Measurements from ENCODE around the gene SLC6A18. TPM values are rescaled to one million over a fixed set of nuclear protein-coding genes. Genes with fewer than 3 reads are reported as not detected.

The SLC6A18 gene
- total RNA-seq, 1 donor from 2014 or later = not detected

GRCh38 chr5:1253456-1254105, 28.4 kb downstream of the SLC6A18 start:
- H3K27me3 ChIP-seq = no peaks in the 10 kb centered on the region

GRCh38 chr5:1254196-1254595, 29.0 kb downstream of the SLC6A18 start:
- no peak overlapping the region for H3K4me3 ChIP-seq
- no peaks in the 10 kb centered on the region for H3K27me3 ChIP-seq
- DNase-seq (ENCODE audit: extremely low spot score in 2 of 2) = no peak
- H3K9me3 ChIP-seq = no peaks in the 10 kb centered on the region
- no peak overlapping the region for H3K27ac ChIP-seq
- intact Hi-C loops (cut with DNase I) = no loop called here
- H3K4me1 ChIP-seq = no peaks in the 10 kb centered on the region
- H3K36me3 ChIP-seq = no peaks in the 10 kb centered on the region
- no peak for TF ChIP-seq CTCF (IDR thresholded peaks at IDR 0.05)
- TF ChIP-seq POLR2A (IDR thresholded peaks at IDR 0.05) = no peak
- no peak for TF ChIP-seq POLR2AphosphoS5 (IDR thresholded peaks at IDR 0.05; ENCODE audit: insufficient read depth in 1 of 2, low read depth in 1 of 2)

More at GRCh38 chr5:1253456-1254105, 28.4 kb downstream of the SLC6A18 start:
- H3K9me3 ChIP-seq = no peaks in the 10 kb centered on the region
- H3K4me3 ChIP-seq = no peak overlapping the region
- no peak overlapping the region for H3K27ac ChIP-seq
- H3K4me1 ChIP-seq = no peaks in the 10 kb centered on the region
- intact Hi-C loops (cut with DNase I) = no loop called here
- DNase-seq (ENCODE audit: extremely low spot score in 2 of 2) = no peak
- no peak for TF ChIP-seq POLR2AphosphoS5 (IDR thresholded peaks at IDR 0.05; ENCODE audit: insufficient read depth in 1 of 2, low read depth in 1 of 2)
- TF ChIP-seq CTCF (IDR thresholded peaks at IDR 0.05) = no peak
- no peak for TF ChIP-seq POLR2A (IDR thresholded peaks at IDR 0.05)
- no peaks in the 10 kb centered on the region for H3K36me3 ChIP-seq

DNA sequence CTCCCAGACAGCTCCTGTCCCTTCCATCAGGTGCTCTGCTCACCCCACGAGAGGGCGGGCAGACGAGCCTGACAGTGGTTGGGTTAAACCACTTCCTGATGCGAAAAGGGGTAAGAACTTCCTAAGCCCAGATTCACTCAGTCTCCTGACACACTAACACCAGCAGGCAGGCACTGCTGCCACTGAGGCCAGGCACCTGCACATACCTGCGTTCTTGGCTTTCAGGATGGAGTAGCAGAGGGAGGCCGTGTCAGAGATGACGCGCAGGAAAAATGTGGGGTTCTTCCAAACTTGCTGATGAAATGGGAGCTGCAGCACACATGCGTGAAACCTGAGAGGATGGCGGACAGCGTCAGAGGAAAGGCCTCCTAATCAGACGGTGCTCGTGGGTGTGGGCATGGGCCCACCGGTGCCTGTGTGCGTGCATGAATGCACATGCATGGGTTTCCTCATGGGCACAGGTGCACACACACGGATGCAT, 29.9 kb downstream of the SLC6A18 start:
- no peak overlapping the region for H3K4me3 ChIP-seq
- no peaks in the 10 kb centered on the region for H3K4me1 ChIP-seq
- intact Hi-C loops (cut with DNase I) = no loop called here
- no peaks in the 10 kb centered on the region for H3K9me3 ChIP-seq
- no peak for TF ChIP-seq POLR2AphosphoS5 (IDR thresholded peaks at IDR 0.05; ENCODE audit: insufficient read depth in 1 of 2, low read depth in 1 of 2)
- no peak for TF ChIP-seq POLR2A (IDR thresholded peaks at IDR 0.05)
- no peak for TF ChIP-seq CTCF (IDR thresholded peaks at IDR 0.05)
- H3K27me3 ChIP-seq = no peaks in the 10 kb centered on the region
- no peak overlapping the region for H3K27ac ChIP-seq
- no peak for DNase-seq (ENCODE audit: extremely low spot score in 2 of 2)
- no peaks in the 10 kb centered on the region for H3K36me3 ChIP-seq

DNA sequence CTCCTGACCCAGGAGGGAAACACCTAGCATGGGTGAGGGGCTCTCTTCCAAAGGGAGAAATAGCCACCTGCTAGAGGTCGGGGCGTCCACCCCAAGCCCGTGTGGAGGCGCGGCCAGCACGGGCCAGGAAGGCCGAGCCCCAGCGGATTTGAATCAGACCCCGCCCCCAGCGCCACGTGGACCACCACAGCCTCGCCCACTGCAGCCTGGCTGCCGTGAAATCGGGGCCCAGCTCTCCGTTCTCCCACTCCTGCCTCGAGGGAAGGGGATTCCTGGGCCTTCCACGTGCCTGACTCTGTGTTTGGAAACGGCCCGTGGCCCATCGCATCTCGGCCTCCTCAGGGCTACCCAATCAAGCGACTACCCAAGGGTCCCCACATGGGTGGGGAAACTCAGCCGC, 31.6 kb downstream of the SLC6A18 start:
- no peak for DNase-seq (ENCODE audit: extremely low spot score in 2 of 2)
- H3K4me1 ChIP-seq = no peaks in the 10 kb centered on the region
- no peak overlapping the region for H3K27ac ChIP-seq
- no peaks in the 10 kb centered on the region for H3K9me3 ChIP-seq
- H3K36me3 ChIP-seq = no peaks in the 10 kb centered on the region
- TF ChIP-seq POLR2AphosphoS5 (IDR thresholded peaks at IDR 0.05; ENCODE audit: insufficient read depth in 1 of 2, low read depth in 1 of 2) (no peak), POLR2A (IDR thresholded peaks at IDR 0.05) (no peak), CTCF (IDR thresholded peaks at IDR 0.05) (no peak)
- no peak overlapping the region for H3K4me3 ChIP-seq
- no peaks in the 10 kb centered on the region for H3K27me3 ChIP-seq
- intact Hi-C loops (cut with DNase I) = no loop called here

DNA sequence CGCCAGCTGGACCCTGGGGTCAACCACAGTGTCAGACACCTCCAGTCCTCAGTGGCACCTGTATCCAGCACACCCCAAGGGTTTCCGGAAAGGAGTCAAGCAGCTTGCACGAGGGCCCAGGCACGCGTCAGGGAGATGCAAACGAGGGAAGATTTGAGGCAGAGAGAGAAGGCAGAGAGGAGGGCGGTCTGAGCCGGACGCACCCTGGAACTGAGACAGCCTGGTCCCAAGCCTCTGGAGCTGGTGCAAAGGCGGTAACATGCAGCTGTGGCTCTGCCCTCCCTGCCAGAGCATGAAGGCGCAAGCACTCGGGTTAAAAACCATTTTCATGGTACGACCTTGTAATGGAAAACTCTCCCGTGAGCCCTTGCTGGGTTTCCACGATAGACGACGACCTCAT, 32.2 kb downstream of the SLC6A18 start:
- H3K27ac ChIP-seq = no peak overlapping the region
- H3K9me3 ChIP-seq = no peaks in the 10 kb centered on the region
- no peak for TF ChIP-seq CTCF (IDR thresholded peaks at IDR 0.05)
- no peaks in the 10 kb centered on the region for H3K36me3 ChIP-seq
- no peaks in the 10 kb centered on the region for H3K4me1 ChIP-seq
- intact Hi-C loops (cut with DNase I) = no loop called here
- H3K27me3 ChIP-seq = no peaks in the 10 kb centered on the region
- no peak overlapping the region for H3K4me3 ChIP-seq
- DNase-seq (ENCODE audit: extremely low spot score in 2 of 2) = no peak

All from vagina (tissue), 2 donors.